Gastrocnemius medialis (tissue), 4 donors: ENCODE data around the gene DCST1.

ENCODE experiments used
- POLR2A ChIP-seq, 2 donors: fragments of 450-650 bp; IDR thresholded peaks; one replicate each; pipeline ENCODE4 v1.6.1; 2017; ENCODE audit warnings: antibody characterized with exemption in 2 of 2, mild to moderate bottlenecking in 2 of 2, moderate library complexity in 2 of 2
- TF ChIP-seq, protein P1 (sequence below), 5 experiments: fragments of 450-650 bp in 3 of 5; fragments of 200-600 bp in 2 of 5; sonication (generic) in 2 of 5; IDR thresholded peaks in 4 of 5; conservative IDR thresholded peaks in 1 of 5; 1 replicate in 4 of 5; 2 replicates in 1 of 5; pipeline ENCODE4 v1.5.1; 2016 to 2019; ENCODE audit warnings: antibody characterized with exemption in 5 of 5, mild to moderate bottlenecking in 3 of 5, moderate library complexity in 3 of 5

DNA sequence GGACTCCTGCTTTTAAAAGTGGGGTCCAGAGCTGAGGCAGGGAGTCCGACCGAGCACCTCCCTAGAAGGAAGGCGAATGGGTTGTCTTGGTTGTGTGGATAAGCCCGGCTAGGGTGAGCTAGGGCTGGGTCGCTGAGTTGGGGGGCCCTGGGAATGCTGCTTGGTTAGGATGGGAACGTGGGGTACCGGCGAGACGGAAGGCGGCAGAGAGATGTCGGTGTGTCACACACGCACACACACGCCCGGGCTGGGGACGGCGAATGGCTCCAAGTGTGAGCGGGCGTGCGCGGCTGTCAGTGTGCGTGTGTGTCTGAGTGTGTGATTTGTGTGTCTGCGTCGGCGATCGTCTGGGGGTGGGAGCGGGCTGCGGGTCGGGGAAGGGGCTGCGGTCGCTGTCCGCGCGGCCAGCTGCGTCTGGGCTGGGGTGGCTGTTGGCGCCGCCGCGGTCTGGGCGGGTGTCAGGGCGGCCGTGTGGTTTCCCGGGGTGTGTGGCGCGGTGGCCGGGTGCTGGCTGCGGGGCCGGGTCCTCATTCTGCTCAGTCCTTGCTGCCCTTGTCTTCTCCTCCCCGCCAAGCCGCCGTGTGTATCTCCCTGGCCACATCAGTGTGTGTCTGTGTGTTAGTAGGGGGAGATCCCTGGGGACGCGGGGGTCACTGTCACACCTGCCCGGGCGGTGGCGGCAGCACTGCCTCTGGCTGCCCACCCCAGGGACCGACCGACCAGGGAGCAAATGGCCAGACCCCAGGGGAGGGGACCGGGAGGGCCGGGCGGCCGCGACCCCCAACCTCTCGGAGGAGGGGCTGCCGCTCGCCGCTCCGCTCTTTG lies 46.1 kb downstream of the DCST1 start:
- TF ChIP-seq, protein P1, sequence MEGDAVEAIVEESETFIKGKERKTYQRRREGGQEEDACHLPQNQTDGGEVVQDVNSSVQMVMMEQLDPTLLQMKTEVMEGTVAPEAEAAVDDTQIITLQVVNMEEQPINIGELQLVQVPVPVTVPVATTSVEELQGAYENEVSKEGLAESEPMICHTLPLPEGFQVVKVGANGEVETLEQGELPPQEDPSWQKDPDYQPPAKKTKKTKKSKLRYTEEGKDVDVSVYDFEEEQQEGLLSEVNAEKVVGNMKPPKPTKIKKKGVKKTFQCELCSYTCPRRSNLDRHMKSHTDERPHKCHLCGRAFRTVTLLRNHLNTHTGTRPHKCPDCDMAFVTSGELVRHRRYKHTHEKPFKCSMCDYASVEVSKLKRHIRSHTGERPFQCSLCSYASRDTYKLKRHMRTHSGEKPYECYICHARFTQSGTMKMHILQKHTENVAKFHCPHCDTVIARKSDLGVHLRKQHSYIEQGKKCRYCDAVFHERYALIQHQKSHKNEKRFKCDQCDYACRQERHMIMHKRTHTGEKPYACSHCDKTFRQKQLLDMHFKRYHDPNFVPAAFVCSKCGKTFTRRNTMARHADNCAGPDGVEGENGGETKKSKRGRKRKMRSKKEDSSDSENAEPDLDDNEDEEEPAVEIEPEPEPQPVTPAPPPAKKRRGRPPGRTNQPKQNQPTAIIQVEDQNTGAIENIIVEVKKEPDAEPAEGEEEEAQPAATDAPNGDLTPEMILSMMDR (IDR thresholded peaks at IDR 0.05 in 4 of 5, conservative IDR thresholded peaks at IDR 0.05 in 1 of 5), result no peak
- TF ChIP-seq POLR2A (IDR thresholded peaks at IDR 0.05), result no peak
